Body of pancreas (tissue), 4 donors: ENCODE data around the gene NKIRAS2.

Experiments
- CTCF ChIP-seq, 7 experiments: fragments of 450-650 bp in 4 of 7; fragments of 200-600 bp in 3 of 7; sonication (generic) in 3 of 7; IDR thresholded peaks; one replicate each; pipeline ENCODE4 v1.5.1; 2016 to 2019; ENCODE audit warnings: antibody characterized with exemption in 7 of 7
- POLR2A ChIP-seq, 3 donors: fragments of 450-650 bp; IDR thresholded peaks; one replicate each; pipeline ENCODE4 v1.6.1; 2016; ENCODE audit warnings: antibody characterized with exemption in 3 of 3, mild to moderate bottlenecking in 2 of 3

- no peak for TF ChIP-seq CTCF (IDR thresholded peaks at IDR 0.05)
- no peak for TF ChIP-seq POLR2A (IDR thresholded peaks at IDR 0.05)
These were observed 31.1 kb downstream of the NKIRAS2 start for GRCh38 chr17:42051013-42051400.
